Stomach (tissue), 4 donors: ENCODE data around the gene OOSP4B.

Experiments used
- CTCF ChIP-seq, 7 experiments: fragments of 450-650 bp in 4 of 7; fragments of 200-600 bp in 3 of 7; sonication (generic) in 3 of 7; IDR thresholded peaks; one replicate each; pipeline ENCODE4 v1.5.1; 2016 to 2019; ENCODE audit warnings: antibody characterized with exemption in 7 of 7, control low read depth in 2 of 7, mild to moderate bottlenecking in 1 of 7
- EP300 ChIP-seq: sonication (generic); formaldehyde crosslinking; IDR thresholded peaks from one replicate; pipeline ENCODE4 v1.6.1; 2017; ENCODE audit warnings: antibody characterized with exemption
- POLR2A ChIP-seq, 4 donors: fragments of 450-650 bp; IDR thresholded peaks; one replicate each; pipeline ENCODE4 v1.6.1; 2016; ENCODE audit warnings: antibody characterized with exemption in 4 of 4, control low read depth in 2 of 4, mild to moderate bottlenecking in 1 of 4, moderate library complexity in 1 of 4
- POLR2AphosphoS5 ChIP-seq, 3 donors: sonication (generic); formaldehyde crosslinking; IDR thresholded peaks; one replicate each; pipeline ENCODE4 v1.6.1; 2016; ENCODE audit warnings: antibody characterized with exemption in 3 of 3

GRCh38 chr11:59968395-59968783, 48.6 kb upstream of the OOSP4B start:
- TF ChIP-seq POLR2A (IDR thresholded peaks at IDR 0.05), result no peak
- TF ChIP-seq CTCF (IDR thresholded peaks at IDR 0.05), result no peak
- no peak for TF ChIP-seq POLR2AphosphoS5 (IDR thresholded peaks at IDR 0.05)
- TF ChIP-seq EP300, result no peak
